Tongue (tissue), 3 donors: ENCODE results near the gene FANCM. TPM values are rescaled to one million over a fixed set of nuclear protein-coding genes. Genes with fewer than 3 reads are reported as not detected.

Experiments
- DNase-seq: peaks from one replicate; pipeline ENCODE4 v3.0.0-alpha.2; 2015
- small RNA-seq: library from RNA; depleted of rRNA; stranded (forward); fragments of <200 nt; gene quantifications from one replicate; pipeline ENCODE3, GENCODE V24; 2014; ENCODE audit warnings: low replicate concordance
- total RNA-seq: library from RNA; depleted of rRNA; stranded (reverse); fragments of >200 nt; gene quantifications from one replicate; pipeline ENCODE4 v1.2.3, GENCODE V29; 2014

Gene FANCM
- total RNA-seq, 1 donor from 2014 or later, result 12.5 TPM

DNA sequence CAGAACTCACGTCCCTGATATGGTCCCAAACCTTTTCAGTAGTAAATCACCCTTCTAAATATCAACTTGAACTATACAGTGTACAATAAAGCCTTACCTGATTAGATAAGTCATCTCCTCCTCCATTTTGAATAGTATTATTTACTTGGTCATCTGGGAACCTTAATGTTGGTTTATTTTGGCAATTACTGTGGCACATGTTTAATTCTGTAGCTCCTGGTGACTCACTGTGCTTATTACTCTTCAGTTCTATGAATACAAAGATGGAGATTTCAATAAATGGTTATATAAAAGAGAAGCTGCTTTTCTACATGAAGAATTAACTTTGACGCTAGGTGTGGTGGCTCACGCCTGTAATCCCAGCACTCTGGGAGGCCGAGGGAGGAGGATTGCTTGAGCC, 91.8 kb downstream of the FANCM start:
- DNase-seq, result no peak

DNA sequence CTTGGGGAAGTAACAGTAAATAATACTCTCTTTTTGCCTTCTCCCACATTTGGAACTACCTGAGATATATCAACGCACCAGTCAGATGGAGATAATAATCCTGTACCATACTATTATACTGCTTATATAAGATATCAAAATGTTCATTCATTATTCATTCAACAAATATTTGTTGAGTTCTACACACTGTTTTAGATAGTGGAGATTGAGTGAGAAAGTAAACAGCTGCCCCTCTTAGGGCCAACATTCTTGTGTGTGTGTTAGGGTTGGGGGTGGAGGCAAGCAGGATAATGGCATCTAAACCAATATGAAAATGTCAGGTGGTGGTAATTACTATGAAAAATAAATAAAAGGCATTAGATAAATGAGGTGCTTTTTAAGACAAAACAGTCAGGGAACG, 103.3 kb downstream of the FANCM start:
- no peak for DNase-seq

DNA sequence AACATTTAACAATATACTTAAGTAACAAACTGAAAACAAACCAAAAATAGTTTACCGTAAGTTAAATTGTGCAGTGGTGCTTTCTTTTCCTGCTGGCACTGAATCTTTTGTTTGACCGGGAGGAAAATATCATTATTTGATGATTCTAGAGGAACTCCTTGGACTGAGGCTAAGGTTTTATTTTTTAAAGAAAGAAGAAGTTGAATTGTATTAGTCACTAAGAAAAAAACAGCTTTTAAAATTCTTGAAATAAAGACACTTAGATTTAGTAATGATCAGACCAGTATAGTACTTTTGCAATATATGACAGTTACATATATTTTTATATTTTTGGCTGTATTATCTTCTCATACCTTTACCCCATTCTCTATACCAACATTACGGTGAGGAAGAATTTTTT, 107.0 kb downstream of the FANCM start:
- DNase-seq, result no peak

DNA sequence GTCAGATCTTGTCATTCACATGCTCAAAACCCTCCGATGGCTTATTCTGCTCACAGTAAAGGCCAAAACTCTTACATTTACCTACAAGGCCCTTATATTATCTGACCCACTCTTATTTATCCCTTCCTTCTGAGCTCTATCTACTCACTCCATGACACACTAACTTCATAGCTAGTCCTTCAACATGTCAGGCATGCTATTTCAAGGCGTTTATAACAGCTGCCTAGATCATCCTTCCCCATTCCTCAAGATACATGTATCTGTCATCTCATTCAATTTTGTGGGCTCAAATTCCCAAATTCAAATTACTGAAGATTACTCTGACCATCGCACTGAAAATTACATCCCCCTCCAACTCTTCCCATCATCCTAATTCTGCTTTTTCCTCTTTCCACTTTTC, 110.4 kb downstream of the FANCM start:
- DNase-seq, result no peak

DNA sequence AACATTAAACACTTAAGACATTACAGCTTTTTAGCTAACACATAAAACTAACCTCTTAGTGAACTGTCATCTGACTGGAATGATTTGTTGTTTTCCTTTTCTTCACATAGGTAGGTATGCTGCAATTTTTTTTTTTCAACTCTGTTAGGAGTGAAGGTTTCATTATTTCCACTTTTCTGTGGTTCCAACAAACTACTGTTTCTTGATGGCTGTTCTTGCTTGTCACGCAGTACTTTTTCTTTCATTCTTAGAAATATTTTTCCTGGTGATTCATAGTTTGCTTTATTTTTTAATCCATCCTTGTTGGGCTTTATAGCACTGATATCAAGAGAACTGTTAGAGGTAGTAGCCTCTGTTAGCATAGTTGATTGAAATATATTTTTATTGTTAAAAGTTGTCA, 111.0 kb downstream of the FANCM start:
- DNase-seq, result no peak

DNA sequence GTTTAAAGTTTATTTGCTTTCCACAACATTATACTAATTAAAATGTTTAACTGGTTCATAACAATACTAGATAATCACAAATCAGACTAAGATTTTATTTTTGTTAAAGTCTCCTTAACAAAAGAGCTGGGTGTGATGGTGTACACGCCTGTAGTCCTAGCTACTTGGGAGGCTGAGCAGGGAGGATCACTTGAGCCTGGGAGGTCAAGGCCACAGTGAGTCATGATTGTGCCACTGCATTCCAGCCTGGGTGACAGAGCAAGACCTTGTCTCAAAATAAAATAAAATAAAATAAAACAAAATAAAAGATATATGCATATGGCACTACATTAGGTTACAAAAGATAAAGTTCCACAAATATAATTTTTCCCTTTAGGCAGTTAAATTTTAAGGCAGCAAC, 111.7 kb downstream of the FANCM start:
- no peak for DNase-seq

DNA sequence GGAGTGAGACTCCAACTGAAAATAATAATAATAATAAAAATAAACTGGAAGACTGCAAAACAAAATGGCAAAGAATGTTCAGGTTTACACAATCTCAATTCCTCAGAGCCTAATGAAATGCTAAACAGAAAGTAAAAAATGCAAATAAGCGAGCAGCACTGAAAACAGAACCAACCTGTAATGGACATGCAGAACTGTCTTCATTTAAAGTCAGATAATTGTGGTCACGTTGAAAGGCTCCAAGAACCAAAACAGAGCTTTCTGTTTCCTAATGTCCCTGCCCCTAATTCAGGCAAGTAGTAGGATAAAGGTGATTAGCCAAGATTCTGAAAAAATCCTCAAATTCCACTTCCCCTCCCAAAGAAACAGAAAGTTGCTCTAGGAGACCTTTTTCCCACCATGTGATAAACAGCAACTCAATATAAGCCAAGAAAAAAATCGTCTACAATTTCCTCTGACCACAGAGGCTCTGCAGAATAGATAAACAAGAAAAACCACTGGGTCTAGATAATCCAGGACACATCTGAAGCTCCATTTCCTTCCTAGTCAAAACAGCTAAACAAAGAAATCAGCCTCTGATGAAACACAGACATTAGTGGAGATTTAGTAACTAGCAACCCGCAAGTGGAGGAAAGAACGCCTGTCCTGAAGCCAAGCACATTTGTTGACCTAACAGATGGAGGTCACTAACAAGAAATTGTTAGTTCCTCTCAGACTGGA, 114.3 kb downstream of the FANCM start:
- DNase-seq, result peak; percentile 48

Small RNA genes lying within 50 kb of the gene (small RNA-seq; reads per million reads assigned to genes)
- gene RF00151 (0.05 reads per million), gene SNORD127 (1,631 reads per million, percentile 99 among the genes with 10 or more reads in this experiment)

Other genes starting within 250 kb of the FANCM start
- 33.7 TPM for gene KLHL28, start 174.0 kb upstream of the FANCM start, total RNA-seq
- gene TOGARAM1, start 173.7 kb upstream of the FANCM start, total RNA-seq, result 72.6 TPM
- 66.1 TPM for gene PRPF39, start 51.8 kb upstream of the FANCM start, total RNA-seq
- 62.4 TPM for gene FKBP3, start 1.4 kb upstream of the FANCM start, total RNA-seq
- gene MIS18BP1, start 117.3 kb downstream of the FANCM start, total RNA-seq, result 49.7 TPM